Rectal smooth muscle tissue (tissue), 1 donor: Measurements from ENCODE around the gene NCKAP5.

Experiments used
- H3K27ac ChIP-seq: one replicate; pipeline ENCODE4 v1.7.0; 2013; ENCODE audit warnings: low read depth, low read length, inconsistent platforms
- H3K27me3 ChIP-seq: one replicate; pipeline ENCODE4 v1.7.0; 2013; ENCODE audit warnings: low read length; ENCODE audit not compliant: control insufficient read depth, insufficient read depth
- H3K36me3 ChIP-seq: one replicate; pipeline ENCODE4 v1.7.0; 2013; ENCODE audit warnings: low read length; ENCODE audit not compliant: control insufficient read depth, insufficient read depth
- H3K4me1 ChIP-seq: one replicate; pipeline ENCODE4 v1.7.0; 2013; ENCODE audit warnings: low read length; ENCODE audit not compliant: control insufficient read depth, insufficient read depth
- H3K4me3 ChIP-seq: one replicate; pipeline ENCODE4 v1.7.0; 2013; ENCODE audit warnings: low read length
- H3K9ac ChIP-seq: one replicate; pipeline ENCODE4 v1.7.0; 2013; ENCODE audit warnings: low read length

The NCKAP5 gene

DNA sequence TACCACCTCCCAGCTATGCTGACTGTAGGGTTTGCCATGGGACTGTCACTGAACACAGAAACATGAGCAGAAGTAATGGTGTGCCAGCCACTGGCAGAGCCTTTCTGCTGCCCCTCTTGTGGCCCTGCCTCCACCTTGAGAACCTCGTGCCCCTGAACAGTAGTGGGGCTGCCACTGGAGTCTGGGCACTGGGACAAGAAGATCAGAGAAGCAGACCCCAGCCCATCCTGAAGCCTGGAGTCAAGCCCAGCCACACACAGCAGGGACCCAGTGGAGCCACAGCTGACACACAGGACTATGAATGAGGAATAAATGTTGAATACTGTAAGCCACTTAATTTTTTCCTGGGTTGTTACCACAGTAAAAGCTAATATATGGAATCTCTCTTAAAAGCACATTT lies 159.6 kb downstream of the NCKAP5 start:
- Histone ChIP-seq H3K27me3 (no peaks in the 10 kb centered on the region), H3K27ac (no peak overlapping the region), H3K4me1 (no peaks in the 10 kb centered on the region), H3K36me3 (no peaks in the 10 kb centered on the region), H3K9ac (no peak overlapping the region), H3K4me3 (no peak overlapping the region)

DNA sequence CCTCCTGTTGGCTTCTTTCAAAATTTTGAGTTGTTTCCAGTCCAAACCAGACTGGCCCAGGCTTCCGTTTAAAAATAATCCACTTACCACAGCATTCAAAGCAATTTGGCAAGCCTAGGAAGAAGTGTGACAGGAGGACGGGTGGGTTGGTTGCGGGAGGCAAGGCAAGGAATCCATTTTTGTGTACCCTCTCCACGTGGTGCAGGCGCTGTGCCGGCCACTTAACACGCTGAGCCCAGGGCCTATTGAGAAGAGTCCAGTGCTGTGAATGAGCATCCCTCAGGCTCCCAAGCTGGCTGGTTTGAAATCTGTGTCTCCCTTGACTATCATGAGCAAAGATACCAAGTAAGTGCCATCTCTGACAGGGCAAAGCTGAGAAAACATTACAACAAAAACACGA lies 160.9 kb downstream of the NCKAP5 start:
- Histone ChIP-seq H3K4me3 (no peak overlapping the region), H3K4me1 (no peaks in the 10 kb centered on the region), H3K9ac (no peak overlapping the region), H3K27me3 (no peaks in the 10 kb centered on the region), H3K36me3 (no peaks in the 10 kb centered on the region), H3K27ac (no peak overlapping the region)

- no peaks in the 10 kb centered on the region for H3K4me1 ChIP-seq
- no peaks in the 10 kb centered on the region for H3K36me3 ChIP-seq
- H3K4me3 ChIP-seq: no peak overlapping the region
- H3K9ac ChIP-seq: no peak overlapping the region
- no peak overlapping the region for H3K27ac ChIP-seq
- H3K27me3 ChIP-seq: no peaks in the 10 kb centered on the region
These were observed 163.0 kb downstream of the NCKAP5 start for GRCh38 chr2:133405252-133405651.

- Histone ChIP-seq H3K4me3 (no peak overlapping the region), H3K36me3 (no peaks in the 10 kb centered on the region), H3K4me1 (no peaks in the 10 kb centered on the region), H3K27me3 (no peaks in the 10 kb centered on the region), H3K9ac (no peak overlapping the region), H3K27ac (no peak overlapping the region)
These were observed 167.9 kb downstream of the NCKAP5 start for GRCh38 chr2:133400411-133400810.

- no peaks in the 10 kb centered on the region for H3K27me3 ChIP-seq
- H3K36me3 ChIP-seq: no peaks in the 10 kb centered on the region
- no peak overlapping the region for H3K4me3 ChIP-seq
- no peaks in the 10 kb centered on the region for H3K4me1 ChIP-seq
- H3K9ac ChIP-seq: no peak overlapping the region
- no peak overlapping the region for H3K27ac ChIP-seq
These were observed 174.4 kb downstream of the NCKAP5 start for GRCh38 chr2:133393895-133394294.

- Histone ChIP-seq H3K27ac (no peak overlapping the region), H3K27me3 (no peaks in the 10 kb centered on the region), H3K36me3 (no peaks in the 10 kb centered on the region), H3K4me1 (no peaks in the 10 kb centered on the region), H3K4me3 (no peak overlapping the region), H3K9ac (no peak overlapping the region)
These were observed 178.1 kb downstream of the NCKAP5 start for GRCh38 chr2:133390156-133390555.

- H3K36me3 ChIP-seq: no peaks in the 10 kb centered on the region
- H3K4me3 ChIP-seq: no peak overlapping the region
- H3K27me3 ChIP-seq: no peaks in the 10 kb centered on the region
- H3K4me1 ChIP-seq: no peaks in the 10 kb centered on the region
- H3K27ac ChIP-seq: no peak overlapping the region
- H3K9ac ChIP-seq: no peak overlapping the region
These were observed 178.7 kb downstream of the NCKAP5 start for GRCh38 chr2:133389569-133389968.

DNA sequence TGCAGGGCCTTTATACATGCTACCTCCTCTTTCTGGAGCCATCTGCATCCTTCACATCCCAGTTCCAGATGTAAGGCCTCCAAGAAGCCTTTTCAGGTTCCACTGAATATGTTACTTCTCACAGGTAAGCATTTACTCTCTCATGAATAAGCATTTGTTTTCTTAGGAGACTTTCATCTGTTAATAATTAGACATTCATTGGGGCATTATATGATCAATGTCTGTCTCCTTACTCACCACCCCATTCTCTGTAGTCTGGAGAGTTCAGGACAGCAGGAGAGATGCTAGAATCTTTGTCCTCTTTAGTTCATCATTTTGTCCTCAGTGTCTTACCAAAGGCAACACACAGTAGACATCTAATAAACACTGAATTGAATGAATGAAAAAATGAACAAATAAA lies 185.7 kb downstream of the NCKAP5 start:
- H3K9ac ChIP-seq: no peak overlapping the region
- no peaks in the 10 kb centered on the region for H3K27me3 ChIP-seq
- H3K36me3 ChIP-seq: no peaks in the 10 kb centered on the region
- no peaks in the 10 kb centered on the region for H3K4me1 ChIP-seq
- H3K27ac ChIP-seq: no peak overlapping the region
- H3K4me3 ChIP-seq: no peak overlapping the region

GRCh38 chr2:133380991-133381390 lies 187.3 kb downstream of the NCKAP5 start:
- Histone ChIP-seq H3K4me1 (no peaks in the 10 kb centered on the region), H3K9ac (no peak overlapping the region), H3K36me3 (no peaks in the 10 kb centered on the region), H3K4me3 (no peak overlapping the region), H3K27ac (no peak overlapping the region), H3K27me3 (no peaks in the 10 kb centered on the region)

DNA sequence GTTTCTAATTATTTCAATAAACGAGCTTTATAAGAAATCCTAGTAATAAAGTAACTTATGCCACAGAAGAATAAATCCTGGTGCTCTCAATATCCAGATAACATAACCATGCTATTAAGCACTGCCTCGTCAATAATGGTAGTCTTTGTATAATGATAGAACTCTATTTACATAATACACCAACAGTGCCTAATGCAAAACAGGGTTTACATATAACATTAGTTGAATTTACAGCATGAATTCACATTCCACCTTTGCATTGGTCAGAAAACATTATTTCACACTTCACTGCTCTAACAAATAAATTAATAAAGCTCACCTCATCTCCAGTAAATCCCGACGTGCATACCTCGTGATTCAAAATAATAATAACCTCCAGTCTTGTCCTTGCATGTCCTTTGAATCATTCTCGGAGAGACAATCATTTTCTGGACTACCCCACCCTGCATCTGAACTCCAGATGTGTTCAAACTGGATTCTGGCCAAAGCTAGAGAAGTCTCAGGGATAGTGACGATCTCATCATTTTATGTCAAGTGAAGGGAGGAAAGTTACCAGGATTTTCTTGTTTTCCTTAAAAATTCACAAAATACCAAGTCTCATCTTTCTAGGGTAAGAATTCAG lies 189.2 kb downstream of the NCKAP5 start:
- no peaks in the 10 kb centered on the region for H3K36me3 ChIP-seq
- H3K9ac ChIP-seq: no peak overlapping the region
- no peak overlapping the region for H3K27ac ChIP-seq
- no peaks in the 10 kb centered on the region for H3K4me1 ChIP-seq
- no peak overlapping the region for H3K4me3 ChIP-seq
- H3K27me3 ChIP-seq: no peaks in the 10 kb centered on the region

GRCh38 chr2:133378386-133378785 lies 189.9 kb downstream of the NCKAP5 start:
- Histone ChIP-seq H3K4me3 (no peak overlapping the region), H3K9ac (no peak overlapping the region), H3K4me1 (no peaks in the 10 kb centered on the region), H3K27me3 (no peaks in the 10 kb centered on the region), H3K27ac (no peak overlapping the region), H3K36me3 (no peaks in the 10 kb centered on the region)

GRCh38 chr2:133377599-133377998 lies 190.7 kb downstream of the NCKAP5 start:
- Histone ChIP-seq H3K27me3 (no peaks in the 10 kb centered on the region), H3K4me3 (no peak overlapping the region), H3K9ac (no peak overlapping the region), H3K36me3 (no peaks in the 10 kb centered on the region), H3K27ac (no peak overlapping the region), H3K4me1 (no peaks in the 10 kb centered on the region)

- H3K4me1 ChIP-seq: no peaks in the 10 kb centered on the region
- no peak overlapping the region for H3K4me3 ChIP-seq
- no peaks in the 10 kb centered on the region for H3K27me3 ChIP-seq
- H3K9ac ChIP-seq: no peak overlapping the region
- no peaks in the 10 kb centered on the region for H3K36me3 ChIP-seq
- H3K27ac ChIP-seq: no peak overlapping the region
These were observed 191.2 kb downstream of the NCKAP5 start for GRCh38 chr2:133377021-133377481.
